ENCODE results near the gene DCDC2. TPM values are rescaled to one million over a fixed set of nuclear protein-coding genes. Genes with fewer than 3 reads are reported as not detected.
"Not testable (repeated sequence)": the region's sequence is repeated elsewhere in the genome, so short reads cannot be mapped to it uniquely, and the experiment has no call there.

The DCDC2 gene
- total and polyA plus RNA-seq, 2 donors from 2014 or later = 22.1 to 110 TPM

GRCh38 chr6:24402697-24403500, 45.0 kb upstream of the DCDC2 start, which contains the start of gene MRS2:
MRS2 (plus strand) TSS chr6:24402936; CDS start chr6:24403047, 111 bp downstream.
- TF ChIP-seq CTCF (IDR thresholded peaks at IDR 0.05; ENCODE audit: borderline replicate concordance, extremely low read depth, insufficient read depth) = peak; percentile 3
- DNase-seq = peak; percentile 89 to 96 (median 93)
- H3K9ac ChIP-seq (ENCODE audit: low read length in 3 of 3) = peak within 1 kb of the TSS; percentile 89 to 91 (median 91)
- intact Hi-C loops (cut with DNase I) = no loop called here
- no peaks in the 10 kb centered on the region for H3K27me3 ChIP-seq (ENCODE audit: control insufficient read depth, insufficient read depth, low read length)
- H3K4me1 ChIP-seq (ENCODE audit: control insufficient read depth in 2 of 3, insufficient read depth in 2 of 3, low read depth in 1 of 3, low read length in 3 of 3) = peaks cover 3 to 5% (median 4%) of the 10 kb centered on the region in 3 donors
- no peaks in the 10 kb centered on the region for H3K9me3 ChIP-seq (ENCODE audit: control insufficient read depth in 2 of 3, insufficient read depth in 1 of 3, low read length in 3 of 3)
- H3K4me3 ChIP-seq (ENCODE audit: low read length in 3 of 3) = peak within 1 kb of the TSS; percentile 92 to 98 (median 96)
- H3K27ac ChIP-seq (ENCODE audit: low read depth in 2 of 2, low read length in 2 of 2) = peak within 1 kb of the TSS; percentile 78 to 87
- H3K36me3 ChIP-seq (ENCODE audit: control insufficient read depth in 2 of 3, insufficient read depth in 3 of 3, low read length in 3 of 3) = peaks cover 0 to 5% (median 2%) of the 10 kb centered on the region in 3 donors
- no peak for FAIRE-seq

GRCh38 chr6:24401458-24401857, 43.6 kb upstream of the DCDC2 start:
- H3K27me3 ChIP-seq (ENCODE audit: control insufficient read depth, insufficient read depth, low read length) = no peaks in the 10 kb centered on the region
- no peak overlapping the region for H3K9ac ChIP-seq (ENCODE audit: low read length in 3 of 3)
- TF ChIP-seq CTCF (IDR thresholded peaks at IDR 0.05; ENCODE audit: borderline replicate concordance, extremely low read depth, insufficient read depth) = no peak
- FAIRE-seq (no peak), DNase-seq (peak in 1 of 5 donors; percentile 16)
- no peaks in the 10 kb centered on the region for H3K9me3 ChIP-seq (ENCODE audit: control insufficient read depth in 2 of 3, insufficient read depth in 1 of 3, low read length in 3 of 3)
- peaks cover 0 to 5% (median 0%) of the 10 kb centered on the region in 3 donors for H3K36me3 ChIP-seq (ENCODE audit: control insufficient read depth in 2 of 3, insufficient read depth in 3 of 3, low read length in 3 of 3)
- peaks cover 3 to 5% (median 4%) of the 10 kb centered on the region in 3 donors for H3K4me1 ChIP-seq (ENCODE audit: control insufficient read depth in 2 of 3, insufficient read depth in 2 of 3, low read depth in 1 of 3, low read length in 3 of 3)
- no peak overlapping the region for H3K27ac ChIP-seq (ENCODE audit: low read depth in 2 of 2, low read length in 2 of 2)
- intact Hi-C loops (cut with DNase I) = no loop called here
- no peak overlapping the region for H3K4me3 ChIP-seq (ENCODE audit: low read length in 3 of 3)

GRCh38 chr6:24400045-24401039, 42.5 kb upstream of the DCDC2 start:
- H3K36me3 ChIP-seq (ENCODE audit: control insufficient read depth in 2 of 3, insufficient read depth in 3 of 3, low read length in 3 of 3); H3K27ac ChIP-seq (ENCODE audit: low read depth in 2 of 2, low read length in 2 of 2); H3K27me3 ChIP-seq (ENCODE audit: control insufficient read depth, insufficient read depth, low read length); H3K9ac ChIP-seq (ENCODE audit: low read length in 3 of 3); H3K4me3 ChIP-seq (ENCODE audit: low read length in 3 of 3); intact Hi-C loops (cut with DNase I); FAIRE-seq; H3K9me3 ChIP-seq (ENCODE audit: control insufficient read depth in 2 of 3, insufficient read depth in 1 of 3, low read length in 3 of 3); DNase-seq; H3K4me1 ChIP-seq (ENCODE audit: control insufficient read depth in 2 of 3, insufficient read depth in 2 of 3, low read depth in 1 of 3, low read length in 3 of 3): not testable (repeated sequence)

Data from kidney (tissue), 14 donors.